ENCODE results near the gene ENDOU. TPM values are rescaled to one million over a fixed set of nuclear protein-coding genes. Genes with fewer than 3 reads are reported as not detected.
A peak's percentile ranks its signal among the peaks of the same experiment; 100 is the strongest.

The ENDOU gene
- total RNA-seq, 1 experiment from 2014 or later, result not detected

DNA sequence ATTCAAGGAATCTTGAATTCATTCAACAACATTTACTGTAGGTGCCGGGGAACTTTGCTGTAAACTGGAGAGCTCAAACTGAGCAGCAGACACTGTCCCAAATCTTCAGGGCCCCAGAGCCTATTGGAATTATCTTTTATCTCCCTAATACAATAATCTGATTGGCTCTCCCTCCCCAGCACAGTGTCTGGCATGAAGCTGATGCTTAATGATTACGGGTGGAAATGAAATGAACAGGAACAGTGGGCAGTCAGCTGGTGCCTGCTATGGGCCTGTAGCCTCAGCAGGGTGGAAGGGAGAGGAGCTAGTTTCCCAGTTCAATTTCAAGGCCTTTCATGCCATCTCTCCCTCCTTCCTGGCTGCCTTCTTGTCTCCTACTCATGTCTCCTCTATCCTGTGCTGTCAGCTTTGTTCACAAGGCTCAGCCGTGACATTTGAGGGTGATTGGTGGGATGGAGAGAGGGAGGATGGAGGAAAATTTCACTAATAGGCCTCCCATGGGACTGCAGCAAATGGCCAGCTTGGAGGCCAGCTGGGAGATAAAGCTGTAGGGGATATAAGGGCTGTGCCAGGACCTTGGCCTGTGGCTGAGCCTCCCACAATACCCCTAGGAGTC, 37.7 kb upstream of the ENDOU start:
- peaks cover 23% of the 10 kb centered on the region for H3K4me1 Mint-ChIP-seq (ENCODE audit: insufficient read depth, unreplicated experiment)
- no peaks in the 10 kb centered on the region for H3K27me3 Mint-ChIP-seq (ENCODE audit: insufficient read depth, unreplicated experiment)
- intact Hi-C loops (cut with micrococcal nuclease), result no loop called here
- TF ChIP-seq, protein P1, sequence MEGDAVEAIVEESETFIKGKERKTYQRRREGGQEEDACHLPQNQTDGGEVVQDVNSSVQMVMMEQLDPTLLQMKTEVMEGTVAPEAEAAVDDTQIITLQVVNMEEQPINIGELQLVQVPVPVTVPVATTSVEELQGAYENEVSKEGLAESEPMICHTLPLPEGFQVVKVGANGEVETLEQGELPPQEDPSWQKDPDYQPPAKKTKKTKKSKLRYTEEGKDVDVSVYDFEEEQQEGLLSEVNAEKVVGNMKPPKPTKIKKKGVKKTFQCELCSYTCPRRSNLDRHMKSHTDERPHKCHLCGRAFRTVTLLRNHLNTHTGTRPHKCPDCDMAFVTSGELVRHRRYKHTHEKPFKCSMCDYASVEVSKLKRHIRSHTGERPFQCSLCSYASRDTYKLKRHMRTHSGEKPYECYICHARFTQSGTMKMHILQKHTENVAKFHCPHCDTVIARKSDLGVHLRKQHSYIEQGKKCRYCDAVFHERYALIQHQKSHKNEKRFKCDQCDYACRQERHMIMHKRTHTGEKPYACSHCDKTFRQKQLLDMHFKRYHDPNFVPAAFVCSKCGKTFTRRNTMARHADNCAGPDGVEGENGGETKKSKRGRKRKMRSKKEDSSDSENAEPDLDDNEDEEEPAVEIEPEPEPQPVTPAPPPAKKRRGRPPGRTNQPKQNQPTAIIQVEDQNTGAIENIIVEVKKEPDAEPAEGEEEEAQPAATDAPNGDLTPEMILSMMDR (IDR thresholded peaks at IDR 0.05; ENCODE audit: unreplicated experiment), result no peak
- no peak for DNase-seq (ENCODE audit: unreplicated experiment)
- no peak overlapping the region for H3K4me3 Mint-ChIP-seq (ENCODE audit: unreplicated experiment)
- no TSS peak for BruUV-seq (replicated peaks)
- POLR2A ChIA-PET, result interaction anchor here (1.0 to 1.7 kb wide), 2 partner anchors 10 to 19 kb away, joined by 4 to 6 read pairs; no protein-coding TSS in a partner anchor
- H3K36me3 Mint-ChIP-seq (ENCODE audit: insufficient read depth, unreplicated experiment), result peaks cover 6% of the 10 kb centered on the region
- CTCF ChIA-PET, result interaction anchor here (0.6 to 14.4 kb wide), 9 partner anchors 6 to 95 kb away, joined by 3 to 262 read pairs (median 6); partner anchors contain the start of gene SLC48A1
- H3K27ac Mint-ChIP-seq (ENCODE audit: low read depth, unreplicated experiment), result no peak overlapping the region
- H3K9me3 Mint-ChIP-seq (ENCODE audit: unreplicated experiment), result no peaks in the 10 kb centered on the region

DNA sequence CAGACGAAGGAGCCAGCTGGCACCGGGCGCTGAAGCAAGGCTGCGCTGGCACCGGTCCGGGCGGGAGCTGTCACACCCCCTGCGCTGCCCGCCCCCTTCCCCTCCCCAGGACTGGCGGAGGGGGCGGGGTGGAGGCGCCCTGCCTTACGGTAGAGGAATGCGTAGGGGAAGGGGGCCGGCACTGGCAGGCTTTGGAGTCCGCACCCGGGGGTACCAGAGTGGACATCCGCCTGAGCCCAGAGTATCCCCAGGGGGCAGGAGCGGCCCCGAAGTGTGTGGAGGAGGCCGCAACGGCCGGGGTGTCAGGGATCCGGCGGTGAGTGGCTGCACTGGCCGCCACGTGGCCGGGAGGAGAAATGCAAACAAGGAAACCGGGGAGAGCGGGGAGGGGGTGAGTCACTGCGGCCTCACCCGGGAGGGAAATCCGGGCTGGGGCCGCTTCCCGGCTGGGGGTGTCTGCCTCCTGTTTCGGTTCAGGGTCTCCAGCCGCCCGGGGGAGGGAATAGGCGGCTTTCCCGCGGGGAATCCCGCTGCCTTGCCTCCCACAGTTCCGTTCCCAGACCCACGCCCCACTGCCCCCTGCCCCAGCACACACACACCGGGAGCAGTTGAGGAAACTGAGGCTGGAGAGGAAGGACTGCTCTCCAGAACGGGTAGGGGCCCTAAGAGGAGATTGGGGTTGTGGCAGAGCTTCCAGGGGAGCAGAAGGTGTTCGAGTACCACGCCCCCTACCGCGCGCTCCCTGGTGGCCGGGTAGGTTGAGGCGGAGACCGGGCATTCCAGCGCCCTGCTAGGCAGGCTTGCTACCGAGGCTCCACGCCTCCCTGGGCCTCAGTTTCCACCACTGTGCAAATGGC, 33.8 kb upstream of the ENDOU start, which contains the start of gene RAPGEF3:
TSS of gene RAPGEF3 (minus strand) at position 47 of the 857 bp plus-strand sequence. CDS start 324 bp downstream, outside the sequence.
- peaks cover 6% of the 10 kb centered on the region for H3K36me3 Mint-ChIP-seq (ENCODE audit: insufficient read depth, unreplicated experiment)
- H3K27ac Mint-ChIP-seq (ENCODE audit: low read depth, unreplicated experiment), result peak within 1 kb of the TSS; percentile 35
- peak within 1 kb of the TSS; percentile 74 for H3K4me3 Mint-ChIP-seq (ENCODE audit: unreplicated experiment)
- CTCF ChIA-PET, result interaction anchor here (0.6 to 14.4 kb wide), 8 partner anchors 10 to 1455 kb away, joined by 3 to 262 read pairs (median 4); partner anchors contain the start of gene SLC48A1
- H3K9me3 Mint-ChIP-seq (ENCODE audit: unreplicated experiment), result no peaks in the 10 kb centered on the region
- peak; percentile 89 for DNase-seq (ENCODE audit: unreplicated experiment)
- POLR2A ChIA-PET, result interaction anchor here (0.6 to 2.8 kb wide), 7 partner anchors 9 to 107 kb away, joined by 3 to 13 read pairs (median 4); partner anchors contain the start of gene RPAP3
- TF ChIP-seq, protein P1 (IDR thresholded peaks at IDR 0.05; ENCODE audit: unreplicated experiment), result peak; percentile 60
- H3K4me1 Mint-ChIP-seq (ENCODE audit: insufficient read depth, unreplicated experiment), result peaks cover 20% of the 10 kb centered on the region
- BruUV-seq (replicated peaks), result no TSS peak
- intact Hi-C loops (cut with micrococcal nuclease), result loop anchor here (1.0 kb wide), 1 partner anchor 17 kb away; no protein-coding TSS in a partner anchor
- no peaks in the 10 kb centered on the region for H3K27me3 Mint-ChIP-seq (ENCODE audit: insufficient read depth, unreplicated experiment)

DNA sequence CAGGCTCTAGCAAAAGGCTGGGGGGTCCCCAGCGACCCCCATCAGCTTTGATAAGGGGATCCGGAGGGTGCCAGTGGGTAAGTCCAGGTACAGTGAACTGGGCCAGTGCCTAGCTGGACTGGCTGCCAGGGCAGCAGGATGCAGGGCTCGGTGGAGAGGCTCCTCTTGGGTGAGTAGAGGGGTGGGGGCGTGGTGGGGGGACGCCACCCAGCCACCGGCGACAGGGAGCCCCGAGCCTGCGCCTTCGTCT, 33.2 kb upstream of the ENDOU start:
- Mint-ChIP-seq H3K4me3 (ENCODE audit: unreplicated experiment) (peak overlapping the region; percentile 74), H3K36me3 (ENCODE audit: insufficient read depth, unreplicated experiment) (peaks cover 6% of the 10 kb centered on the region), H3K27me3 (ENCODE audit: insufficient read depth, unreplicated experiment) (no peaks in the 10 kb centered on the region), H3K9me3 (ENCODE audit: unreplicated experiment) (no peaks in the 10 kb centered on the region), H3K4me1 (ENCODE audit: insufficient read depth, unreplicated experiment) (peaks cover 18% of the 10 kb centered on the region), H3K27ac (ENCODE audit: low read depth, unreplicated experiment) (peak overlapping the region; percentile 35)
- DNase-seq (ENCODE audit: unreplicated experiment), result no peak
- ChIA-PET CTCF (interaction anchor here (0.6 to 14.4 kb wide), 11 partner anchors 11 to 1117 kb away, joined by 3 to 262 read pairs (median 4); partner anchors contain the start of gene SLC48A1), POLR2A (interaction anchor here (0.6 to 2.8 kb wide), 6 partner anchors 10 to 107 kb away, joined by 3 to 13 read pairs (median 4); partner anchors contain the start of gene RPAP3)
- intact Hi-C loops (cut with micrococcal nuclease), result no loop called here
- TF ChIP-seq, protein P1 (IDR thresholded peaks at IDR 0.05; ENCODE audit: unreplicated experiment), result no peak
- no TSS peak for BruUV-seq (replicated peaks)
